DMS79 treated with DMSO at 0.1 percent for 48 hours (cell line): ENCODE data around the gene PRPF38A.
"Not testable (repeated sequence)": the region's sequence is repeated elsewhere in the genome, so short reads cannot be mapped to it uniquely, and the experiment has no call there.

Source experiments
- DNase-seq: peaks from one replicate; lab custom pipeline; 2025; lab: John Stamatoyannopoulos, UW

PRPF38A gene

GRCh38 chr1:52404116-52404974 is at the start of gene PRPF38A, which contains the start of gene ORC1:
PRPF38A (plus strand) TSS chr1:52404602; CDS start chr1:52404750, 148 bp downstream.
ORC1 (minus strand) TSS chr1:52404423; CDS start chr1:52402223, 2,200 bp downstream.
- DNase-seq: peak; percentile 99

DNA sequence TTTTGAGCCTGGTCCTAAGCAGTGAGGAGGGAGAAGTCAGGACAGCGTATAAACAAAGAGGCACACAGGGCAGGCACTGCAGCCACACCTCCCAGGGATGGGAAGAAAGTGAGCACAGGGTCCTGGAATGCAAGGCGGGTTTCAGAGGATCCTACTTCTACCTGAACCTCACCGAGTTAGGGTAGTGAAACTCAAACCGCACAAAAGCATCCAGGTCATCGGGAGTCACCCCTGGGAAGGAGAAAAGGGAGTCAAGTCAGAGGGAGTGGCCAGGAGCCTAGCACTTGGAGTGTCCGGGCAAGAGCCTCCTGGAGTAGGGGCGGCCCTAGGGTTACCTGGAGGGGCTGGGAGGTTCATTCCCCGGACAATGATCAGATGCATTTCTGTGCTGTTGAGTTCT is 49.0 kb upstream of the PRPF38A start:
- DNase-seq: no peak

GRCh38 chr1:52355847-52356505 is 48.4 kb upstream of the PRPF38A start:
- DNase-seq: no peak

DNA sequence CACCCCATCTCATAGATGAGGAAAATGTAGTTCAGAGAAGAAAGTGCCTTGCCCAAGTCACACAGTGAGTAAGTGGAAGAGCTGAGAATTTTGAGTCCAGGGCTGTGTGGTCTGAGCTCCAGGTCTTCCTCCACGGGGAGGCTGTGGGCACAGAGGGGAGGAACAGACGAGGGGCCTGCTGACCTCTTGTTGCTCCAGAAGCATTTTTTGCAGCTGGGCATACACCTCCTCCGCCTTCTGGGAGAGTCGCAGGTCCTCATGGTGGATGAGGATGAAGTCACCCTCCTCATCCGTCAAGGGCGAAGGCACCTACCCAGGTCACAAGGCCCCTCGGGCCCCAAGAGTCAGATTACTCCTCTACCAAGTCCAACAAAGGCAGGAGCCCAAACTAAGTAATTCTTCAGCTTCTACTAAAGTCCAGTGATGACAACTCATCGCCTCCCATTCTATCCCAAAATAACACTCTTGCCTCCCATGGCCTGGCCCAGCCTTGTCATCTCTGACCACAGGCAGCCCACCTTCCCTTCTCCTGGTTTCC is 47.5 kb upstream of the PRPF38A start:
- no peak for DNase-seq

DNA sequence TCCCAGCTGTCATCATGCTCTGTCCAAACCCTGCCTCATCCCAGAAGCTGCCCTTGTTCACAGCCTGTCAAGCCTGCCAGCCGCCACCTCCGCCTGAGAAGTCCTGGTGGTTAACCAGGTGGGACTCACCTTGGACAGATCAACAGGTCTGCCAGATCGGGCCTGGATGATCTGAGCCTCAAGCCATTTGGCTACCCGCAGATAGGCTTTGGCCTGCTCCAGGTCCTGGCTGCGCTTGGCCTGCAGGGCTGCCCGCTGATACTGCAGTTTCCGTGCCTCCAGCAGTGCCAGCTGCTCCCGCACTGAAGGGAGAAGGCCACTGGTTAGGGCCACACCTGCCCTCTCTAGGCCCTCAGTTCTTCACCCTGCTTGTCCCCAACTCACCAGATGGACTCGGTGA is 47.0 kb upstream of the PRPF38A start:
- no peak for DNase-seq

DNA sequence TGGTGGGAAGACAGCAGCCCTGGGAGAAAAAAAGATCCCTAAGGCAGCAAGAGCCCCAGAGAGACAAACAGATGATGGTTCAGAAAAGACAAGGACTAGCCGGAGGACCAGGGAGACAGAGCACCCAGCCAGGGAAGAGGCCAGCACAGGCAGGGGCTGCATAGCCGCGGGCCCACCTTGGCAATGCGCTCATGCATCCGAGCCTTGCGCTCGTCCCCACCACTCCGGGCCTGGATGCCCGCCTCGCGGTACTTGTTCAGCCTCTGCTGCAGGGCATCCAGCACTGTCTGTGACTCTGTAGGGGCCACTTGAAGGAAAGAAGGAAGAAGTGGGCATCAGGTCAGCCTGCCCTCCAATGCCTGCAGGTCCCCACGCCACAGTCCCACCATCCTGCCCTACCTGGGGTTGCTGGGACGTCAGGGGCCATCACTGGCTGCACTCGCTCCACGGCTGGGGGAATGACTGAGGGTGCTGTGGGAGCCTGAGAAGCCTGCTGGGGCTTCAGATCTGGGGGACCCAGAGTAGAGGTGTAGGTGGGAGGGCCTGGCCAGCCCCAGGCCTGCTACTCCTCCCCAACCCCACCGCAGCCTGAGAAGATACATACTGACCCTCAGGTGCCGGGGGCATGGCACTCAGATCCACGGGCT is 45.4 kb upstream of the PRPF38A start:
- DNase-seq: no peak

- no peak for DNase-seq
Measured at GRCh38 chr1:52359676-52360594, 44.5 kb upstream of the PRPF38A start.

DNA sequence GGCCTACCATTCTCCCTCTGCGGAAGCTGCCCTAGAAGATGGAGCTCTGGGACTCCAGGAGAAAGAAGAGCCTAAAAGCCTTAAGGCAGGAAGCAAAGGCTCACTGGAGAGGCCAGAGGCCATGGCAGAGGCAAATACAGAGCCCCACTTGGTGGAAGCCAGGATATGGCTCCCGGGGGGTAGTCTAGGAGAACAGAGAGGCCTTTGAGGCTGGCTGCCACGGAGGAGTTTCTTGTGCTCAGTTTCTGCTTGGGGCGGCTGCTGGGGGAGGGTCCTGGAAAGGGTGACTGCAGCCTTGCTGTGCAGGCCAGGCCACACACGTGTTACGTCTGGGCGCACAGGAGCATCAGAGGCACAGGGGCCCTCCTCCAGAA is 43.8 kb upstream of the PRPF38A start:
- DNase-seq: no peak

DNA sequence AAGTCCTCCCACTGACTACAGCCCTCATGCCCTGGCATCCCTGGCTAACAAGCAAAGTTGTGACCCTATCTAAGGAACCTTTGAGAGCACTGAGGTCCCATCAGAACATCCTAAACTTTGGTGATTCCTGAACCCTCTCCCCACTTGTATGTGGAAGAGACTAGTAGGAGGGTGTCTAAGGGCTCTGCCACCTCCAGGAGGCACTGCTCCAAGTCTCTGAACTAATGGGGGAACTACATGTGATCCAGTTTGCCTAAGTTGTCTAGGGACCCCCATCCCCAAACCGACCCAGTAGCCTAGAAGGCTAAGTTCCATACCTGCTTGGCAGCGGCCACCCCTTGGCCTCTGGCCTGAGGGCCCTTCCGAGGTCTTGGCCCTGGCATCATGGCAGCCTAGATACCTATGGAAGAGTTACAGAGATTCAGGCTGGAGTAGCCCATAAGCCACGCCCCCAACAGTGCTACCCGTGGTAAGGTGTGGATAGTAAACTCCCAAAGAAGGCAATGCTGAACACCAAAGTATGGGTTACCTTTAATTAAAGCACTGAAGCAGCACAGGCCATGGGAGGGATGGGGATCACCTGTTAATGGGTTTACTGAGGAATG is 40.1 kb upstream of the PRPF38A start:
- no peak for DNase-seq

DNA sequence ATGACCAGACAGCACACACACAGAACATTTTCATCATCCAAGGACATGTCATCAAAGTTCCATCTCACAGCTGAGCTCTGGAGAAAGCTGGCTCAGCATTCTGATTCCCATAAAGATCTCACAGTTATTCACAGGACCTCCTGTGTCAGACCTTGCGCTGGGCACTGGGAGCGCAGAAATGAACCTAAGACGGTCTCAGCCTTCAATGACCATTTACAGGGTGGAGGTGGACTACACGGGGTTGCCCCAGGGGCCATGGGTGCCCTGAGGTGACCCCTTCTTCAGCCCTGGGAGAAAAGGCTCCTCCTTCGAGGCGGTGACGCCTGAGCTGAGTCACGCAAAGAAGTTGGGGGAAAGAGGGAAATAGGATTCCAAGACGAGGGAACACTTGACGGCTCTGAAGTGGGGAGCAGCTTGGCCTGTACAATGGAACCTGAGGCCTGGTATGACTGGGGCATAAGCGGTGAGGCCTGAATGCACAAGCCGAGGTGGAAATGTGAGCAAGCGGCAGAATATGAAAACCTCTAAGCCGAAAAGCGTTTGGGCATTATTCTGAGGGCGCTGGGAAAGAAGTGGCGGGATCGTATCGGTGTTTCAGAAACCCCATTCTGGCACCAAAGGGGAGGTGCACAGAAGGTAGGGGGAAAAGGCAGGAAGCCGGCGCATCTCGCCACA is 39.2 kb upstream of the PRPF38A start:
- peak; percentile 63 for DNase-seq

GRCh38 chr1:52365746-52366516 is 38.5 kb upstream of the PRPF38A start, which contains the start of gene CC2D1B:
CC2D1B (minus strand) TSS chr1:52366205; CDS start chr1:52364620, 1,585 bp downstream.
- peak; percentile 94 for DNase-seq

DNA sequence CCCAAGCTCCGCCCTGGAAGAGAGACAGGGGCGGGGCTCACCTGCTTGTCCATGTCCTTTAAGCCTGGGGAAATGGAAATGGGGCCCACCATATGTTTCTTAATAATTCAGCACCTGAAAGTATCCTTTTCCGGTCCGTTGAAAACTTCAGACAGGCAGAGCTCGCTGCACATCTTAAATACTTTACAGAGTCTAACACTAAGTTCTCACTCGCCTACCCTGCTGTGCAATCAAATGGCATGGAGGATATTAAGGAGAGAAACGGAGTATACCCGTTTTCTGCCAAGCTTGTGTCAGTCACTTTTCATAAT is 37.9 kb upstream of the PRPF38A start:
- no peak for DNase-seq

DNA sequence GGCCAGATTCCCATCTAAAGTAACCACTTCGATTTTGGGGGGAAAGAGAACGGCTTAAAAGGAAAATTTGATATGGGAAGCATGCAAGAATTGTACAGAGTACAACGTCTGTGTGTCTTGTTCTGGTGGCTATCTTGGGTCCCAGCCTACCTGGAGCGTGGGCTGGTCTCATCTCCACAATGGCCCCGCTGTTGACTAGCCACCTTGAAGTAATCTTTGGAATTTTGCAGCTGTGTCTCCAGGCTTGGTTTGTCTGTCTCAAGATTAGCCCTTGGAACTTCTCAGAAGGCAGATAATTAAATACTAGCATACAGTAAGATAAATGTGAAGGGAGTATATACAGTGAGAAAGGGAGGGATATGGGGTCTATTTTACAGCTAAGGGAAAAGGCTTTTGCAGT is 37.1 kb upstream of the PRPF38A start:
- DNase-seq: no peak

DNA sequence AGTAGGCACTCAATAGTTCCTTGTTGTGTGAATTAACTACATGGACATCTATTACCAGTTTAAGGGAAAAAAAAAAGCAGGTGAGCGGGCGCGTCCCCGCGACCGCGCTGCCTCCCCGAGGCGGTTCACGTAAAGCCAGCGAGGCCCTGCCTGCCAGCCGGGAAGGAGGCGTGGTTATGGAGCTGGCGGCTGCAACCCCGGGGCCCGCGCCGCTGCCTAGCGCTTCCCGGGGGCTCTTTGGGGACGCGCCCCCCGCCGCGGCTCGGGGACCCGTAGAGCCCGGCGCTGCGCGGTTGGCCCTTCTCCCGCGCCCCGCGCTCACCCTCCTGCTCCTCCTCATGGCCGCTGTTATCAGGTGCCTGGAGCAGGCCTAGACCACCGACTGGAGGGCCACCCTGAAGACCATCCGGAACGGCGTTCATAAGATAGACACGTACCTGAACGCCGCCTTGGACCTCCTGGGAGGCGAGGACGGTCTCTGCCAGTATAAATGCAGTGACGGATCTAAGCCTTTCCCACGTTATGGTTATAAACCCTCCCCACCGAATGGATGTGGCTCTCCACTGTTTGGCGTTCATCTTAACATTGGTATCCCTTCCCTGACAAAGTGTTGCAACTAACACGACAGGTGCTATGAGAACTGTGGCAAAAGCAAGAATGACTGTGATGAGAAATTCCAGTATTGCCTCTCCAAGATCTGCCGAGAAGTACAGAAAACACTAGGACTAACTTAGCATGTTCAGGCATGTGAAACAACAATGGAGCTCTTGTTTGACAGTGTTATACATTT is 35.8 kb upstream of the PRPF38A start:
- DNase-seq: peak; percentile 60

DNA sequence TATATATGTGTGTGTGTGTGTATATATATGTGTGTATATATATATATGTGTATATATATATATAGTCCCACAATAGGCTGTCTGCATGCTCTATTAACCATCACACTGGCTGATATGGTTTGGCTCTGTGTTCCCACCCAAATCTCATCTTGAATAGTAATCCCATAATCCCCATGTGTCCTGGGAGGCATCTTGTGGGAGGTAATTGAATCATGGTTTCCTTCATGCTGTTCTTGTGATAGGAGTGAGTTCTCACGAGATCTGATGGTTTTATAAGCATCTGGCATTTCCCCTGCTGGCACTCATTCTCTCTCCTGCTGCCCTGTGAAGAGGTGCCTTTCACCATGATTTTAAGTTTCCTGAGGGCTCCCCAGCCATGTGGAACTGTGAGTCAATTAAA is 34.6 kb upstream of the PRPF38A start:
- DNase-seq: not testable (repeated sequence)

GRCh38 chr1:52385376-52385775 is 19.0 kb upstream of the PRPF38A start:
- no peak for DNase-seq

GRCh38 chr1:52386458-52386857 is 17.9 kb upstream of the PRPF38A start:
- DNase-seq: no peak

DNA sequence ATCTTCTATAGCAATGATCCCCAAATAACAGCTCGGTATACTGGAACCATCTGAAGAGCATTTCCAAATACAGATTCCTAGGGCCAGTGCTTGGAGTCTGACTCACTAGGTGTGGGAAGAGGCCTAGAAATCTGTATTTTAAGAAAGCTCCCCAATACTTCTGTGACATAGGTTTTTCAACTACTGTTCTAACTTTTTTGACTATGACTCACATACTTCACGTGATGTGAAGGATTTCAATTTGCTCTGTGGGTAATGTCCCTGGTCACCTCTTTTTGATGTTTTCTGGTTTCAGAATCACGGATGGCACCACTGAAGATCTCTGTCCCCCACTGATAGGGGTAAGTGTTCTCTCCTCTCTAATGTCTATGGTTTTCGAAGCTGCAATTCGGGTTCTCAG is 11.2 kb upstream of the PRPF38A start:
- no peak for DNase-seq

GRCh38 chr1:52399629-52400028 is 4.8 kb upstream of the PRPF38A start:
- DNase-seq: no peak
